Measurements from ENCODE around the gene SEPTIN14.
"Not testable (repeated sequence)": the region's sequence is repeated elsewhere in the genome, so short reads cannot be mapped to it uniquely, and the experiment has no call there.

The SEPTIN14 gene

GRCh38 chr7:55744706-55745105 lies 117.8 kb downstream of the SEPTIN14 start:
- not testable (repeated sequence) for H3K27me3 ChIP-seq (ENCODE audit: control insufficient read depth, insufficient read depth, low read length, poor library complexity, severe bottlenecking); H3K9me3 ChIP-seq (ENCODE audit: control insufficient read depth, low read length); H3K4me3 ChIP-seq (ENCODE audit: insufficient read depth, low read depth, low read length); H3K27ac ChIP-seq (ENCODE audit: insufficient read depth, low read depth, low read length, poor library complexity, severe bottlenecking); H3K36me3 ChIP-seq (ENCODE audit: control insufficient read depth, insufficient read depth, low read length); H3K4me1 ChIP-seq (ENCODE audit: control insufficient read depth, insufficient read depth, low read length)
- 73 to 80% methylated on average over 17 of the region's 20 CpGs for WGBS, 2 experiments
